Activated T-helper 1 cell treated with anti-CD3 and anti-CD28 coated beads, Interleukin-2, amount 50 U/mL, for 16 hours (primary cell): ENCODE measurements around the gene MYH14.

Experiments
- DNase-seq, 2 donors: peaks; one replicate each; pipeline ENCODE4 v3.0.0-alpha.2; 2020; ENCODE audit warnings: low read depth in 1 of 2, low spot score in 1 of 2

The MYH14 gene

DNA sequence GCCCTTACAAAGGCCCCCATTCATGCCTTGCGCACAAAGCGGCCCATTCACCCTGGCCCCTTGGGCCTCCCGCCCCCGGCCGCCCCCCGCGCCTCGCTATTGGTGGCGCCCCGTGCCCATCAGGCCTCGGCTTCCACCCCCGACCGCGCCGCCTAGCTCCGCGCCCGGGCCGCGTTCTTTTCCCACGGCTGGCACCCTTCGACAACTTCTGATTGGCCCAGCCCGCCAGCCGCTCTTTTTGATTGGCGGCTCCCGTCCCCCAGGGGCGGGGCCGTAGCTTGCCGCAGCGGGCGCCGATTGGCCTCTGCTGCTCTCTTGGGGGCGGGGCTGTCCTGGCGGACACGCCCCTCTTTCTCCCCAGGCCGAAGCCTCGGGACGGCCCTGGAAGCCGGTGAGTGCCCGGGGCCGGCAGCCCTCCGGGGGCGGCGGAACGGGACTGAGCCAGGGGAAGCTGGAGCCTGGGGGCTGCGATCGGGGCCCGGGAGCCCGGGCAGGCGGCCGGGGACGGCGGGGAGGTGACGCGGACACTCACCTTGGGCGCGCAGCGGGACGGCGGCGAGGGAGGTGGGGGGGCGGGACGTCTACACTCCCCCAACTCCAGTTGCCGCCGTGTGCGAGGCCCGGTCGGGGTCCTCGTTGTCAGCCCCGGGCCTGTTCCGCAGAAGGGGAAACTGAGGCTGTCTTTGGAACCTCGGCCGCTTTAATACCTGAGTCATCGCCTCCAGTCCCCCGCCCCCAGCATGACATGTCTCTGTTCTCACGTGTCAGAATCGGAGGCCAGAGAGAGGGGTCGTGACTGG, at the start of gene MYH14:
Gene MYH14, plus strand, starts transcription at position 342 of the 800 bp plus-strand sequence. CDS start 6,744 bp downstream, outside the sequence.
- no peak for DNase-seq

DNA sequence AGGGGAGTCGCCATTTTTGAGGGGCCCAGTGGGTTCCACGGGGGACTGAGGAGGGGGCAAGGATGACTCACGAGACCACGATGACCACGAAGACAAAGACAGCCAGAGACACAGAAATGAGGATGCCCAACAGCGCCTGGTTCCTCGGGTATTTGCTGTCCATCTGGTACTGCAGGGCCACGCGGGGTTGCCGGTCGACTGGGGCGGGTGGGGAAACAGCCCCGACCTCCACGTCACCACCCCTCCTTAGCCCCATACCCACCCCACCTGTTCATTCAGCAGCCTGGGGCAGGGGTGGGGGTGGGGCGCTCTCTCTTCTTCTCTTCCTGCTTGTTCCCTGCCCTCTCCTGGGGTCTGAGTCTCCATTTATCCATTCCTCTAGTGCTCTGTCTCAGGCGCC, 48.9 kb upstream of the MYH14 start:
- DNase-seq: no peak

DNA sequence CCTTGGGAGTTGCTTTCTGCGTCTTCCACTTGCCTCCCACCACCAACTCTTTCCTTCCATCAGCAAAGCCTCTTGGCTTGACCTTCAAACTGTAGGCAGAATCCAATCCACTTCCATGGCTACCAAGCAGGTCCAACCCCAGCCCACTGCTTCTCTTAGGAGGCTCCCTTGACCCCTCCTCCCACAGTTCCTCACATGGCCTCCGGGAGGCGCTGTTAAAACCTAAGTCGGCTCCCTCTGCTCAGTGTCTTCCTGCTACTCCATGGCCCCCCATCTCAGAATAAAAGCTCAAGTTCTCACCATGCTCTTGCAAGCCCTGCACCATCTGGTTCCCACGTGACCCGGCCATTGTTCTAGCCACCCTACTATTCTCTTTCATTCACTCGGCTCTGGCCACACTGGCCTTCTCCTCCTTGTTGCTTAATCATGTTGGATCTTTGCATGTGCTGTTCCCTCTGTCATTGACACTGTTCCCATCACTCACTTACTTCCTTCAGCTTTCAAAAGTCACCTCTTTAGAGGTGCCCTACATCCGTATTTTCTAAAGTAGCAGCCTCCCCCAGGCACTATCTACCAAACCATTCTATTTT, 47.8 kb upstream of the MYH14 start:
- DNase-seq: no peak

- DNase-seq: no peak
Observed at GRCh38 chr19:50158577-50158976, 44.8 kb upstream of the MYH14 start.

- no peak for DNase-seq
Observed at GRCh38 chr19:50159078-50159477, 44.3 kb upstream of the MYH14 start.

GRCh38 chr19:50162988-50163387, 40.4 kb upstream of the MYH14 start, which contains the start of gene IZUMO2:
IZUMO2 (minus strand) TSS chr19:50163281; CDS start chr19:50163194, 87 bp downstream.
- DNase-seq: no peak

GRCh38 chr19:50167314-50167721, 36.1 kb upstream of the MYH14 start:
- no peak for DNase-seq

DNA sequence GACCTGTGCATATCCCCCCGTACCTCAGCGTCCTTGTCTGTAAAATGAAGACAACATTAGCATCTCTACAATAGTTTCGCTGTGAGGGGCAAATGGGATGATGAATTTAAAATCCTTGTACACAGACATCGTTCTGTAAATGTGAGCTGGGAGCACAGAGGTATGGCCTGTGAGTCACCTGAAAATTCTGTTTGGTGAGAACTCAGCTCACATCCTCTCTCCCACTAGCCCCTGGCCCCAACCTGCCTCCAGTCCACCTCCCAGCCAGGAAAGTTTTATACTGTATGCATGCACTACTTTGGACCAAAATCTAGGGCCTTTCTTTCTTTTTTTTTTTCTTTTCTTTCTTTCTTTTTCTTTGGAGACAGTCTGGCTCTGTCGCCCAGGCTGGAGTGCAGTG, 31.7 kb upstream of the MYH14 start:
- no peak for DNase-seq

DNA sequence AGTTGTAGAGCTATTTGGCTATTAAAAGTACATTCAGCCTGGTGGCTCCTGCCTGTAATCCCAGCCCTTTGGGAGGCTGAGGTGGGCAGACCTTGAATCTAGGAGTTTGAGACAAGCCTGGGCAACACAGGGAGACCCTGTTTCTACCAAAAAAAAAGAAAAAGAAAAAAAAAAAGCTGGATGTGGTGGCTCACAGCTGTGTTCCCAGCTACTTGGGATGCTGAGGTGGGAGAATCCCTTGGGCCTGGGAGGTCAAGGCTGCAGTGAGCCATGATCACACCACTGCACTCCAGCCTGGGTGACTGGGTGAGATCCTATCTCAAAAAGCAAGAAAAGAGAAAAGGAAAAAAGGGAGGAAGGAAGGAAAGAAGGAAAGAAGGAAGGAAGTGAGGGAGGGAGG, 30.7 kb upstream of the MYH14 start:
- no peak for DNase-seq

GRCh38 chr19:50173127-50173526, 30.3 kb upstream of the MYH14 start:
- no peak for DNase-seq

DNA sequence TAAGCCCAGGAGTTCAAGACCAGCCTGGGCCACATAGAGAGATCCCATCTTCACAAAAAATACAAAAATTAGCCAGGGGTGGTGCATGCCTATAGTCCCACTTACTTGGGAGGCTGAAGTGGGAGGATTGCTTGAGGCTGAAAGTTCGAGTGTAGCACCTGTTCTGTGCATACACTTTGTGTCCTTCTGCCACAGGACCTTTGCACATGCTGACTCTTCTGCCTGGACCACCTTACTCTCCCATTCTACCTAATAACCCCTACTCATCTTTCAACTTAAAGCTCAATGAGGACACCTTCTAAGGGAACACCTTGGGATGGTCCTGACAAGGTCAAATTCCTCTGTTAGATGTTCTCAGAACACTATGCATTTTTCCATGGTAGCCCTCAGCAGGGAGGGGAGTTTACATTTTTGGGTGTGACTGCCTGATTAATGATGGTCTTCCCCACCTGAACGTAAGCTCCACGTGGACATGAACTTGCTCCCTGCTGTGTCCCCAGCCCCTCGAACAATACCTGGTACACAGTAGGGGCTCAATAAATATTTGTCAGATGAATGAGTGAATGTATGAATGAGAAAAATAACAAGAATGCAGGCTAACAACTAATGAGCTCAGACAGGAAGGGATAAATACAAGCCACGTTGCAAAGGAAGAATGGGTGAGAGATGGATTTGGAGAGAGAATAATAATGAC, 29.2 kb upstream of the MYH14 start:
- DNase-seq: no peak

DNA sequence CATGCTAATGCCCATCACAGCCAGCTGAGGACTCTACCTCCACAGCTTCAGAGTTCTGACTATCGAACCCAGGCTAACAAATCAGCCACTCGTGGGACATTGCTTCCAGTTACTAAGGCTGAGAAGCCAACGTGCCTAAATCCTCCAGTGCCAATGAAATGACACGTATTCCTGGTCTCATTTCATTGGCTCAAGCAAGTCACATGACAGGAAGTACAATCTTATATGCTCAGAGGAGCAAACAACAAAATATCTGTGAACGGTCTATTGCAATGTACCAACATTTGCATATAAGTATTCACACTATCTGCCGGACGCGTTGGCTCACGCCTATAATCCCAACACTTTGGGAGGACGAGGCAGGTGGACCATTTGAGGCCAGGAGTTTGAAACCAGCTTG, 27.5 kb upstream of the MYH14 start:
- no peak for DNase-seq

DNA sequence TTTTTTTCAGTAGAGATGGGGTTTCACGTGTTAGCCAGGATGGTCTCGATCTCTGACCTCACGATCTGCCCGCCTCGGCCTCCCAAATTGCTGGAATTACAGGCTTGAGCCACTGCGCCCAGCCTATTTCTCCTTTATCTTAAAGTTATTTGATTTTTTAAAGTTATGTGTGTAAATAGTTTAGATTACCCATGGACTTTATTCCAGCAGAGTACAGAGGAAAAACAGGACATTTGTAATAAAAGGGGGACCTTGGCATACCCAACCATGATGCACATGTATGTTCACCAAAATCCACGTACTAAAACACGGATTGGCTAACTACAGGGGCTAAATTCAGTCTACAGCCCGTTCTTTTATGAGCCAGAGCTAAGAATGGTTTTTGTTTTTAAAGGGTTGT, 26.6 kb upstream of the MYH14 start:
- no peak for DNase-seq

GRCh38 chr19:50178320-50178719, 25.1 kb upstream of the MYH14 start:
- DNase-seq: no peak

- DNase-seq: no peak
Observed at GRCh38 chr19:50178859-50179537, 24.4 kb upstream of the MYH14 start.

GRCh38 chr19:50181121-50181520, 22.3 kb upstream of the MYH14 start:
- DNase-seq: no peak

DNA sequence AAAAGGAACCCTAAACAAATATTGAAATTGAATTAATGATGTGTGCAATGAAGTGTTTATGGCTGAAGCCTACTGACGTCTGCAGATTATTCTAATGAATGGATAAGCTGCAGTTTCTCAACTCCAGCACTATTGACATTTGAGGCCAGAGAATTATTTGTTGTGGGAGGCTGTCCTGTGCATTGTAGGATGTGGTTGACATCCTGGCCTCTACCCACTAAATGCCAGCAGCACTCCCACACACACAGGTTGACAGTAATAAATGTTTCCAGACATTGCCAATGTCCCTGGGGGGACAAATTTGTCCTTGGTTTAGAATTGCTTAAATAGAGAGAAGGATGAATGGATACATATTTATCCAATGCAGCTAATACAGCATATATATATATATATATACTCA, 19.2 kb upstream of the MYH14 start:
- DNase-seq: no peak

DNA sequence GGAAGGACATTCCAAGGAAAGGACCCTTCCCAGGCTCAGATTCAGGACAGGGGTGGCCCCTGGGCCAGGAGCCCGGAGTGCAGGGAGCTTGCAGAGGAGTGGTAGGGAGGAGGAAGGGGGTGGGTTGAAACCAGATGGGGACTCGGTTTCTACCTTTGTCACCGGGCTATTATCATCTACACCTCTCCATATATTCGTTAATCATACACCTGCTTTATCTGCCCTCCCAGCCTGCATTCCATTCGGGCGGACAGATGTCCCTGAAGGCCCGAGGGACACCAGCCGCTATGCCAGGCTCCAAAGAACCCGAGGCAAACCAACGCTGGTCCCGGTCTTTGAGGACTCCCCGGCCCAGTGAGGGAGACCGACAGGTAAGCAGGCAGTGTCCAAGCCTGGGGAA, 15.5 kb upstream of the MYH14 start:
- DNase-seq: no peak

GRCh38 chr19:50189331-50189730, 14.1 kb upstream of the MYH14 start:
- DNase-seq: no peak

GRCh38 chr19:50190439-50190891, 13.0 kb upstream of the MYH14 start:
- DNase-seq: no peak

DNA sequence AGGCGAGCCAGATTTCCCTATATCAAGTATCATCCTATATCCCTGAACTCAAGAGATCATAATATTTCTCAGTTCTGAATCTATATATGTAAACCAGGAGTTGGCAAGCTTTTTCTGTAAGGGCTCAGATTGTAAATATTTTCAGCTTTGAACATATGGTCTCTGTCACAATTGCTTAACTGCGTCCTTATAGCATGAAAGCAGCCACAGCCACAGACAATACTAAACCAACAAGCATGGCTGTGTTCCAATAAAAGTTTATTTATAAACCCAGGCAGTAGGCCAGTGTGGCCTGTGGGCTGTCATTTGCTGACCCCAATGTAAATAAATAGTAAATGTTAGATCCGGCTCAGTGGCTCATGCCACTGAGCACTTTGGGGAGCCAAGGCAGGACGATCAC, 12.2 kb upstream of the MYH14 start:
- DNase-seq: no peak
